ENCODE data around the gene PRAC2. TPM values are rescaled to one million over a fixed set of nuclear protein-coding genes. Genes with fewer than 3 reads are reported as not detected.
"Not testable (repeated sequence)": the region's sequence is repeated elsewhere in the genome, so short reads cannot be mapped to it uniquely, and the experiment has no call there.

The PRAC2 gene
- total and polyA plus RNA-seq, 9 donors: not detected

GRCh38 chr17:48701864-48702532, 21.0 kb upstream of the PRAC2 start:
- no peak overlapping the region for H3K4me3 ChIP-seq
- H3K4me1 ChIP-seq (ENCODE audit: insufficient read depth): no peaks in the 10 kb centered on the region
- WGBS, 3 donors: 84 to 88% (median 88%) methylated on average over 10 of the region's 10 CpGs
- H3K27ac ChIP-seq: no peak overlapping the region
- H3K27me3 ChIP-seq: no peaks in the 10 kb centered on the region
- H3K36me3 ChIP-seq: no peaks in the 10 kb centered on the region
- intact Hi-C loops (cut with DNase I): no loop called here
- DNase-seq: no peak
- TF ChIP-seq EP300 (IDR thresholded peaks at IDR 0.05) (no peak), CTCF (IDR thresholded peaks at IDR 0.05) (no peak), POLR2A (IDR thresholded peaks at IDR 0.05) (no peak)
- no peaks in the 10 kb centered on the region for H3K9me3 ChIP-seq

GRCh38 chr17:48704361-48705248, 18.4 kb upstream of the PRAC2 start:
- intact Hi-C loops (cut with DNase I): no loop called here
- Histone ChIP-seq H3K4me3 (no peak overlapping the region), H3K27me3 (no peaks in the 10 kb centered on the region), H3K9me3 (no peaks in the 10 kb centered on the region), H3K4me1 (ENCODE audit: insufficient read depth) (no peaks in the 10 kb centered on the region), H3K36me3 (no peaks in the 10 kb centered on the region), H3K27ac (no peak overlapping the region)
- WGBS, 3 donors: 73 to 74% (median 74%) methylated on average over 11 of the region's 11 CpGs
- no peak for TF ChIP-seq EP300 (IDR thresholded peaks at IDR 0.05)
- no peak for TF ChIP-seq CTCF (IDR thresholded peaks at IDR 0.05)
- no peak for TF ChIP-seq POLR2A (IDR thresholded peaks at IDR 0.05)
- no peak for DNase-seq

- no peaks in the 10 kb centered on the region for H3K27me3 ChIP-seq
- 51 to 64% (median 55%) methylated on average over 4 of the region's 4 CpGs for WGBS, 3 donors
- intact Hi-C loops (cut with DNase I): no loop called here
- no peaks in the 10 kb centered on the region for H3K9me3 ChIP-seq
- H3K36me3 ChIP-seq: no peaks in the 10 kb centered on the region
- no peak for DNase-seq
- no peak overlapping the region for H3K4me3 ChIP-seq
- H3K4me1 ChIP-seq (ENCODE audit: insufficient read depth): no peaks in the 10 kb centered on the region
- no peak overlapping the region for H3K27ac ChIP-seq
- TF ChIP-seq POLR2A (IDR thresholded peaks at IDR 0.05) (no peak), CTCF (IDR thresholded peaks at IDR 0.05) (no peak), EP300 (IDR thresholded peaks at IDR 0.05) (no peak)
Measured at GRCh38 chr17:48711128-48711527, 11.9 kb upstream of the PRAC2 start.

GRCh38 chr17:48715496-48716399, 7.2 kb upstream of the PRAC2 start:
- Histone ChIP-seq H3K27ac (no peak overlapping the region), H3K36me3 (no peaks in the 10 kb centered on the region), H3K4me3 (no peak overlapping the region), H3K4me1 (ENCODE audit: insufficient read depth) (no peaks in the 10 kb centered on the region), H3K9me3 (peaks cover 0 to 4% of the 10 kb centered on the region in 2 donors), H3K27me3 (no peaks in the 10 kb centered on the region)
- intact Hi-C loops (cut with DNase I): no loop called here
- 16 to 23% (median 16%) methylated on average over 5 of the region's 5 CpGs for WGBS, 3 donors
- DNase-seq: no peak
- TF ChIP-seq CTCF (IDR thresholded peaks at IDR 0.05) (no peak), EP300 (IDR thresholded peaks at IDR 0.05) (no peak), POLR2A (IDR thresholded peaks at IDR 0.05) (no peak)

- H3K36me3 ChIP-seq; H3K4me3 ChIP-seq; DNase-seq; H3K27me3 ChIP-seq; H3K9me3 ChIP-seq; H3K27ac ChIP-seq; H3K4me1 ChIP-seq (ENCODE audit: insufficient read depth); intact Hi-C loops (cut with DNase I): not testable (repeated sequence)
- WGBS, 3 donors: 61 to 79% (median 67%) methylated on average over 3 of the region's 3 CpGs
Measured at GRCh38 chr17:48716549-48716948, 6.4 kb upstream of the PRAC2 start.

Data from ovary (tissue), 9 donors.